ENCODE measurements around the gene ACBD7. TPM values are rescaled to one million over a fixed set of nuclear protein-coding genes. Genes with fewer than 3 reads are reported as not detected.

The ACBD7 gene
- total and polyA plus RNA-seq, 9 of the 15 experiments (the other 6 are each of a cell fraction or from before 2014, with no cell fraction given) = 0.21 to 3.2 (median 0.84) TPM

DNA sequence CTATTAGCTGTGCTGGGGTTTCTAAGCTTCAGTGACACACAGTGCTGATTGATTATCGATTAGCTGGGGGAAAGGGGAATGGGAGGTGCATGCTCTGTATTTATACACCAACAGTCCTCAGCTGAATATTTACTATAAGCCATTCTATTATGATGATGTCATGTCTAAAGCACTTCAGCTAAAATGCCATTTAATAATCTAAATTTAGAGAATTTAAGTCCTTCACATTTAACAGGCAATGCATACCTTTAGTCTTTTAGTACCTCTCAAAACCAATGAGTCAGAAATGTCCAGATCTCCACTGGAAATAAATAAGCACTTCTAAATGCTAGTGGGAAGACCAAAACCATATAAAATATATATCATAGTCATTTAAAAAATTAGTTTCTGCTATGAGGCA, 33.1 kb upstream of the ACBD7 start:
- FAIRE-seq (no peak), ATAC-seq (no peak), DNase-seq (ENCODE audit: extremely low read depth in 1 of 4, low spot score in 3 of 4) (no peak)
- Histone ChIP-seq H3K36me3 (ENCODE audit: control insufficient read depth, insufficient read depth, low read length) (peaks cover 16% of the 10 kb centered on the region; the same call in 2 of the 3 replicates), H3K9me1 (ENCODE audit: control insufficient read depth, insufficient read depth, low read length) (no peaks in the 10 kb centered on the region), H2AFZ (ENCODE audit: low read depth, low read length) (no peak overlapping the region), H3K79me2 (ENCODE audit: control insufficient read depth, insufficient read depth, low read length) (no peaks in the 10 kb centered on the region), H3K9ac (ENCODE audit: insufficient read depth in 1 of 2, low read depth in 2 of 2, low read length in 2 of 2) (no peak overlapping the region), H3K4me2 (ENCODE audit: insufficient read depth, low read length) (no peak overlapping the region), H3K27me3 (ENCODE audit: control insufficient read depth in 2 of 2, insufficient read depth in 2 of 2, low read length in 2 of 2) (no peaks in the 10 kb centered on the region), H3K4me3 (no peak overlapping the region), H3K4me1 (replicated peaks in 1 of 2; ENCODE audit: control insufficient read depth in 2 of 2, insufficient read depth in 2 of 2, low read length in 2 of 2) (no peaks in the 10 kb centered on the region), H4K20me1 (replicated peaks; ENCODE audit: control insufficient read depth, insufficient read depth, low read length) (no peaks in the 10 kb centered on the region), H3K9me3 (replicated peaks; ENCODE audit: control insufficient read depth, insufficient read depth, low read depth, low read length) (no peaks in the 10 kb centered on the region), H3K27ac (ENCODE audit: extremely low read depth, low read depth, low read length) (no peak overlapping the region)
- in situ Hi-C loops (cut with MboI) = no loop called here
- 80% methylated on average over 1 of the region's 1 CpG for WGBS (ENCODE audit: insufficient coverage, low coverage, missing lambda C conversion rate)
- POLR2A ChIA-PET = interaction anchor here (0.8 kb wide), 1 partner anchor 15 kb away, joined by 6 read pairs; no protein-coding TSS in a partner anchor
- intact Hi-C loops (cut with micrococcal nuclease) = no loop called here
- no peak for TF ChIP-seq RBM22 (IDR thresholded peaks at IDR 0.05; ENCODE audit: low read depth, low read length, poor library complexity, severe bottlenecking)
- no peak for TF ChIP-seq ATF7 (IDR thresholded peaks at IDR 0.05)
- TF ChIP-seq, protein P1, sequence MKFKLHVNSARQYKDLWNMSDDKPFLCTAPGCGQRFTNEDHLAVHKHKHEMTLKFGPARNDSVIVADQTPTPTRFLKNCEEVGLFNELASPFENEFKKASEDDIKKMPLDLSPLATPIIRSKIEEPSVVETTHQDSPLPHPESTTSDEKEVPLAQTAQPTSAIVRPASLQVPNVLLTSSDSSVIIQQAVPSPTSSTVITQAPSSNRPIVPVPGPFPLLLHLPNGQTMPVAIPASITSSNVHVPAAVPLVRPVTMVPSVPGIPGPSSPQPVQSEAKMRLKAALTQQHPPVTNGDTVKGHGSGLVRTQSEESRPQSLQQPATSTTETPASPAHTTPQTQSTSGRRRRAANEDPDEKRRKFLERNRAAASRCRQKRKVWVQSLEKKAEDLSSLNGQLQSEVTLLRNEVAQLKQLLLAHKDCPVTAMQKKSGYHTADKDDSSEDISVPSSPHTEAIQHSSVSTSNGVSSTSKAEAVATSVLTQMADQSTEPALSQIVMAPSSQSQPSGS (CRISPR knock-in tag; IDR thresholded peaks at IDR 0.05) = no peak
- no peak for TF ChIP-seq BHLHE40 (IDR thresholded peaks at IDR 0.05; ENCODE audit: low read length)
- TF ChIP-seq NCOA4 (IDR thresholded peaks at IDR 0.05; ENCODE audit: partially characterized antibody) = no peak
- TF ChIP-seq, protein P2, sequence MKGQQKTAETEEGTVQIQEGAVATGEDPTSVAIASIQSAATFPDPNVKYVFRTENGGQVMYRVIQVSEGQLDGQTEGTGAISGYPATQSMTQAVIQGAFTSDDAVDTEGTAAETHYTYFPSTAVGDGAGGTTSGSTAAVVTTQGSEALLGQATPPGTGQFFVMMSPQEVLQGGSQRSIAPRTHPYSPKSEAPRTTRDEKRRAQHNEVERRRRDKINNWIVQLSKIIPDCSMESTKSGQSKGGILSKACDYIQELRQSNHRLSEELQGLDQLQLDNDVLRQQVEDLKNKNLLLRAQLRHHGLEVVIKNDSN (CRISPR knock-in tag; IDR thresholded peaks at IDR 0.05) = no peak
- no peak for TF ChIP-seq ZC3H11A (IDR thresholded peaks at IDR 0.05; ENCODE audit: low read depth, low read length)
- no peak for TF ChIP-seq ZZZ3 (IDR thresholded peaks at IDR 0.05)
- no peak for TF ChIP-seq ELF2 (CRISPR knock-in tag; IDR thresholded peaks at IDR 0.05)
- no peak for TF ChIP-seq PHTF2 (CRISPR knock-in tag; IDR thresholded peaks at IDR 0.05)
- no peak for TF ChIP-seq BCOR (IDR thresholded peaks at IDR 0.05)
- CTCF ChIA-PET (ENCODE audit: low intra/inter-chr PET ratio) = no interaction called here
- no TSS peak for BruUV-seq (replicated peaks)
